GM19395 (cell line): ENCODE measurements around the gene ERAS.

ENCODE experiments used
- ATAC-seq: cut with Tn5 transposase; IDR thresholded peaks from one replicate; pipeline ENCODE4 v1.9.1; 2021; ENCODE audit warnings: mild to moderate bottlenecking, moderate library complexity; ENCODE audit not compliant: unreplicated experiment

Gene ERAS, protein sequence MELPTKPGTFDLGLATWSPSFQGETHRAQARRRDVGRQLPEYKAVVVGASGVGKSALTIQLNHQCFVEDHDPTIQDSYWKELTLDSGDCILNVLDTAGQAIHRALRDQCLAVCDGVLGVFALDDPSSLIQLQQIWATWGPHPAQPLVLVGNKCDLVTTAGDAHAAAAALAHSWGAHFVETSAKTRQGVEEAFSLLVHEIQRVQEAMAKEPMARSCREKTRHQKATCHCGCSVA

DNA sequence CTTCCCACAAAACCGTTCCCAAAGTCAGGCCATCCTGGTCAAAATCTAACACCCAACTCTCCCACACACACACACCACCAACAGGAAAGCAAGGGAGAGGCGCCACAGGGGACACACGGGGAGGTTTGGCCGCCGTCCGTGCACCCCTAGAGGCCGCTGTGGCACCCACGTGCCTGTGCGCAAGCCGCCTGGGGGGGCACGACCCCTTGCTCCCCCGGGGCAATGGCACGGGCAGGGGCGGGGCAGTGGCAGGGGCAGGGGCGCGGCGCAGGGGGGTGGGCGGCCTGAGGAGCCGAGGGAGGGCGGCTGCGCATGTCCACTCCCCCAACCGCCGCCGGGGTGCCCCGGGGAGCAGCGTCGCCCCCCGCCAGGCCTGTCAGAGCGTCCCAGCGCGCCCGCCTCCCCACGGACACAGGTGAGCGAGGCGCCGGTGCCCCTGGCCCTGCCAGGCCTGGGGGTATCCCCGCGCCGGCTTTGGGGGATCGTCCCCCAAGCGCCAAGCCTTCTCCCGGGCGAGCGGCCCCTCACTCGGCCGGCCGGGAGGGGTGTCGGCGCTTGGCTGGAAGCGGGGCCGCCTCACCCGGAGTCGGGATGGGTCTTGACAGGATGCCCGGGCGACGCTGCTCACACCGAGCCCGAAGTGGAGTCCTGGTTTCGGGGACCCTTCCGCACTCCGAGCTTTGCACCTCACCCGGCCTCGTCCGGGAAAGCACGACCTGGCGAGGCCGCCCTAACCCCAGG lies at the start of gene ERAS:
Gene ERAS, plus strand, starts transcription at position 379 of the 741 bp plus-strand sequence. CDS start 2,611 bp downstream, outside the sequence.
- ATAC-seq = no peak

DNA sequence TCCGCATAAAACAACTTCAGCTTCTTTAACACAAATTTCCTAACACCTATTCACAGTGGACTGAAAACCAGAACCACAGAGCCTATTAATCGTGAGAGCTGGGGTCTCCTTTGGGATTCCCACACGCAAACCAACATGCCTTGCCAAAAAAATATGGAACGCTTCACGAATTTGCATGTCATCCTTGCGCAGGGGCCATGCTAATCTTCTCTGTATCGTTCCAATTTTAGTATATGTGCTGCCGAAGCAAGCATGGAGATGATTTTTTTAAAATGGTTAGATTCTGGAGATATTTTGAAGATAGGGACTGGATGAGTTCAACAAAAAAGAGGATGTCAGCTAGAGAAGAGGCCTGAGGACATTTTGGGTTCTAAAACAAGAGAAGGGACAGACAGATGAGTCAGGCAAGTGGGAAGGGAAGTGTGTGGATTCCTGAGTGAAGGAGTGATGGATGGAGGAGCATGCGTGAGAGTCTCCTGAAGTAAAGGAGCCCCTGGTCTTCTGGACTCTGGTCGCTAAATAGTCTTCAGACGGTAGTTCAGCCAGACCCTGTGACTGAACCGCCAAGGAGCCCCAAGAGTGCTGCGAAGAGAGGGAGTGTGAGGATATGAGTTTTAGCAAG lies 49.4 kb upstream of the ERAS start:
- no peak for ATAC-seq

DNA sequence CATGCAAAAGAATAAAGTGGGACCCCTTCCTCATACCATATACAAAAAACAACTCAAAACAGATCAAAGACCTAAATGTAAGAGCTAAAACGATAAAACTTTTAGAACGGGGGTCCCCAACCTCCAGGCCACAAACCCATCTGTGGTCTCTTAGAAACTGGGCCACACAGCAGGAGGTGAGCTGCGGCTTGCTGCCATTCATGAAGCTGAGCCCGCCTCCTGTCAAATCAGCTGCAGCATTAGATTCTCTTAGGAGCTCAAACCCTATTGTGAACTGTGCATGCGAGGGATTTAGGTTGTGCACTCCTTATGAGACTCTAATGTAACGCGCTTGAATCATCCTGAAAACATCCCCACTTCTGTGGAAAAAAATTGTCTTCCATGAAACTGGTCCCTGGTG lies 46.9 kb upstream of the ERAS start:
- ATAC-seq = no peak

DNA sequence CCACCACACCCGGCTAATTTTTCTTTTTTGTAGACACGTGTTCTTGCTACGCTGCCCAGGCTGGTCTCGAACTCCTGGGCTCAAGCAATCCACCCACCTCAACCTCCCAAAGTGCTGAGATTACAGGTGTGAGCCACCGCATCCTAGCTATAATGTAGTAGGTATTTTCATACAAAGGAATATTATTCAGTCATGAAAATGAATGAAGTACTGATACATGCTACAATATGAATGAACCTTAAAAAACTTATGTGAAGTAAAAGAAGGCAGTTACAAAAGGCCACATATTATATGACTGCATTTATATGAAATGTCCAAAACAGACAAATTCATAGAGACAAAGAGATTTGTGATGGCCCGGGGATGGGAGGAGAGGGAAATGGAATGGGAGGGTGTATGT lies 44.6 kb upstream of the ERAS start:
- no peak for ATAC-seq

DNA sequence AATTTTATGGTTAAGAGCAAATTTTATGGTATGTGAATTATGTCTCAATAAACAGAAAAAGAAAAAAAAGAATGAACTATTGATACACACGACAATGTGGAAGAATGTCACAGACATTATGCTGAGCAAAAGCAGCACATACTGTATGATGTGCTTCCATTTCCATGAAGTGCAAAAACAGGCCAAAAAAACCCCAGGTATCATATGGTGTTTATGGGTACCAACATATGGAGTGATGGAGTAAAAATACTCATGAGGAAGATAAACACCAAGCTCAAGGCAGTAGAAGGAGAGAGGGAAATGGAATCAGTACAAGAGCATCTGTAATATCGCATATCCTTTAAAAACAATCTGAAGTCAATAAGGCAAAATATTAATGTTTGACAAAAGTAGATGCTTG lies 44.1 kb upstream of the ERAS start:
- ATAC-seq = no peak

DNA sequence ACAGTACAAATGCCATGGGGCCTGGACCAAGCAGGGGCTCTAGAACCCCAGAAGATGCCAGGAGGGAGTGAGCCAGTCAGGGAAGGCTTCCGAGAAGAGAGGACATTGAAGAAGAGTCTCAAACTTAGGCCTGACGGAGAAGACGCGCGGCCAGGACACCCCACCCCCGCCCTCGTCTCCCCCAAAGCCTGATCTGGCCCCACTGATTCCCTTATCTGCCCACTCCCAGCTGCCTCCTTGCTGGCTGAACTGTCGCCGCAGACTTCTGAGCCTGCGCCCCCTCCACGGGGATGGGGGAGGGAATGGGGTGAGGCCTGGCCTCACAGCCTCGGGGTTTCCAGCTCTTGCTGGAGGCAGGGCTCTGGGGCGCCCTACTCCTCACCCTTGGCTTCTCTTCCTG lies 43.5 kb upstream of the ERAS start:
- no peak for ATAC-seq

DNA sequence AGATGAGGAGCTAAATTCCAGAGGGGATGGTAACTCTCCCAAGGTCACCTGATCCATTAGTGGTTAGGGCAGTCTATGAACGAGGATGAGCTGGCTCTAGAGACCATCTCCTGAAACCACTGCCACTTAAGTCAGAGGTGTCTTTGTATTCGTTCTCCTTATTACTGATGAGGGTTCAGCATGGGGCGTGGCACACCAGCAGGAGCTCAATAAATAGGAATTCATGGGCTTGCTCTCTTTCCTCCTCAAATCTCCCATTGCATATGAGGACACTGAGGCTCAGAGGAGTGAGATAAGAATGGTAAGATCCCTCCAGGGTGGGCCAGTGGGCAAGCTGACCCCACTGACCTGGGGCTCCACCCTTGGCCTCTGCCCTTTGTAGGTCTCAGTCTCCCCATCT lies 41.6 kb upstream of the ERAS start:
- no peak for ATAC-seq

DNA sequence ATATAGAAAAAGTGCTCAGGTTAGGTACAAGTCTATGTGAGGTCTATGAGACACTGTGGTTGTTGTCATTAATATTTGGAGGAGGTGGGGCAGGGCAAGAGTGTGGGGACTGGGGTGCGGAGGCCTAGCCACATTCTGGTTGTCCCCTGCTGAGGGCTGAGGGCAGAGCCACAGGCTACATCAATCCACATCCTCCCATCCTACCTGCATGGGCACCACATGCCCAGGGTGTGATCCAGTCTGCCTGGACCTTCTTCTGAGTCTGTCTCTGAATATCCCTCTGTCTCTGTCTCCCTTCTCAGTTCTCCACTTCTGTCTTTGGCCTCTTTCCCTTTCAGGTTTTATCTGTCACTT lies 41.1 kb upstream of the ERAS start:
- no peak for ATAC-seq

DNA sequence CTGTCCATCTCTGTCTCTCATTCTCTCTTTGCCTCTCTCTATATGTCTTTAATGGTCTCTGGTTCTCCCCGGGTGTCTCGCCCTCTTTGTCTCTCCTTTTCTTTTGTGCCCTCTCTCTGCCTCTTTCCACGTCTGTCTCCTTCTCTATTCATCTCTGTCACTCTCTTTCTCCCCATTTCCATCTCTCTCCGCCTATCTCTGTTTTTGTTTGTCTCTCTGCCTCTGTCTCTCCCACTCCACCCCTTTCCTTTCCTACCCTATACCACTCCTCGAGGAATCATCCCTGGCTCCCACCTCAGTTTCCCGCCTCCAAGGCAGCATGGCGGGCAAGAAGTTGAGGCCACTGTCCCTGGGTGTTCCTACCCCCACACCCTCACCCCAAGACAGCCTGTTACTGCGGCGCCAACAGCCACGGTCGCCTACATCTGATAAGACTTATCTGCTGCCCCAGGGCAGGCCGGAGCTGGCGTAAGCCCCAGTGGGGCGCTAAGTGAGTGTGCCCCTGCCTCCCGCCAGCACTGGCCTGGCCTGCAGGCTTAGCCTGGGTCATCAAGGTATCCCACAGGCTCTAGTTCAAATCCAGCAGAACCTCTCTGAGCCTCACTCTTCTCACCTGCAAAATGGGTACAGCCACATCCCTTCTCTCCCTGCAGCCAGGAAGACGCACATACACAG lies 40.6 kb upstream of the ERAS start:
- no peak for ATAC-seq

DNA sequence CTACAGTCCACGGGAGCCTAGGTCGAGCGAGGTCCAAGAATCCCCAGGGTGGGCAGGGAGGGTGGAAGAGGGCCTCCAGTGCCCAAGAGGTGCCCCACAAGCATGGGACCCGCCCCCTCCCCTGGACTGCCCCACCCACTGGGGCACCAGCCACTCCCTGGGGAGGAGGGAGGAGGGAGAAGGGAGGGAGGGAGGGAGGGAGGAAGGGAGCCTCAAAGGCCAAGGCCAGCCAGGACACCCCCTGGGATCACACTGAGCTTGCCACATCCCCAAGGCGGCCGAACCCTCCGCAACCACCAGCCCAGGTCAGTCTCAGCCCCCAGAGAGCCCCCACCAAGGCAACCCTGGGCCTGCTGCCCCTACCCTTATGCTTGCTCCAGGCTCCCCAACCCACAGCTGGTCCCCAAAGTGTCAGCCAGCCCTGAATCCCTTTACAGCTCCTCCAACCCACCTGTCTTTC lies 39.9 kb upstream of the ERAS start, which contains the start of gene GATA1:
Gene GATA1, plus strand, starts transcription at position 250 of the 460 bp plus-strand sequence. CDS start 4,520 bp downstream, outside the sequence.
- no peak for ATAC-seq

DNA sequence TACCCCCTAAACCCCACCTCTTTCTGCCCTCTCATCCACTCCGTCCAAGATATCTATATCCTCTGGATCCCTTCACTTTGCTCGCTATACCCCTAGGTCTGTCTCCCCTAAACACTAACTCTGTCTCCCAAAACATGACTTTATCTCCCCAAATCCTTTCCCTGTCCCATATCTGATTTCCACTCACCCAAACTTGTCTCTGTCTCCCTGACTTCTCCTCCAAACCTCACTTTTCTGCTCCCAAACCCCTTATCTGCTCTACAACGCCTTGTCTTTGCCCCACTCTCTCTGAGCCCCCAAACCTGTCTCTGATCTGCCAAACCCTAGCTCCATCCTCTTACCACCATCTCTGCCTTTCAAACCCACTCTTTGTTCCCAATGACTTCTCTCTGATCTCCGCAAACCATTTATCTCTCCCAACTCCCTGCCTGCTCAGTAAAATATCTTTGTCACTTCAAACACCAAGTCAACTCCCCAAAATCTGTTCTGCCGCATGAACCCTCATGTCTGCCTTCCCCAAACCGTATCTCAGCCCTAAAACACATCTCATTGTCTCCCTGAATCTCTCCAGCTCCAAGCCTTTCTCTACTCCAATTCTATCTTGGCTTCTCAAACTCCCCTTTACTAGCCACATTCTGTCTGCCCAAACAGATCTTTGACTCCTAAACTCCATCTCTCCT lies 39.3 kb upstream of the ERAS start:
- ATAC-seq = no peak

DNA sequence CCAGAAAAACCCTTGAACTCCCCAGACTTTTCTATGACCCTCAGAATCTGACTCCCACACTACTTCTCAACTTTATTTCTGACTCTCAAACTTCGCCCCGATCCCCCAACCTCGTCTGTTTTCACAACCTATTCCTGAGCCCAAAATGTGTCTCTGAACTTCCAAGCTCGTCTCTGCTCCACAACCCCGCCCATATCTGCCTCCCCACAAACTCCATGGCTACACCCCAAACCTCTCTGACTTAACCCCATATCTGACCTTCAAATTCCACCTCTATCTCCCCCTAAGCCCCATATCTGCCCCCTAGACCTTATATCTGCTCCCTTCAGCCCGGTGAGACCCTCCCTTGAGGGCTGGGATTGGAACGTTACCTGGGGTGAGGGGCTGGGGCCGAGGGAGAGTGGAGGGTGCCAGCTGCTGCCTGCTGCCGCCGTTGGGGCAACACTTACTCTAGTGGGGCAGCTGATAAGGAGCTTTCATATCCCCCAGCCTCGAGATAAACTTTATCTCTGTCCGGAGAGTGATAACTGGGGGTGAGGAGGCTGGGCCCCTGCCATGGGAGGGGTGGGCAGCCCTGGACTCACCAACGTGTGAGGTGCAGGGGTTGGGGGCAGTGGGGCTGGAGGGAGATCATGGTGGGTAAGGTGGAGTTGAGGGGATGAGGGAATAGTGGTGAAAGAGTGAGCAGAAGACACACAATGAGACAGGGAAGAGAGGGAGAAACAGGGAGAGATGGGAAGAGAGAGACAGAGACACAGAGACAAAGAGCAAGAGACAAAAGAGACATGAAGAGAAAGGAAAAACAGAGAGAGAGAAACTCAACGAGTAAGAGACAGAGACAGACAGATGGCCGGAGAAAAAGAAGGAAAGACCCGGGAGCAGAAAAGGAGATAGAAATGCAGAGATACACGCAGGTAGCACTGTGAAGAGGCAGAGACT lies 38.5 kb upstream of the ERAS start:
- no peak for ATAC-seq

DNA sequence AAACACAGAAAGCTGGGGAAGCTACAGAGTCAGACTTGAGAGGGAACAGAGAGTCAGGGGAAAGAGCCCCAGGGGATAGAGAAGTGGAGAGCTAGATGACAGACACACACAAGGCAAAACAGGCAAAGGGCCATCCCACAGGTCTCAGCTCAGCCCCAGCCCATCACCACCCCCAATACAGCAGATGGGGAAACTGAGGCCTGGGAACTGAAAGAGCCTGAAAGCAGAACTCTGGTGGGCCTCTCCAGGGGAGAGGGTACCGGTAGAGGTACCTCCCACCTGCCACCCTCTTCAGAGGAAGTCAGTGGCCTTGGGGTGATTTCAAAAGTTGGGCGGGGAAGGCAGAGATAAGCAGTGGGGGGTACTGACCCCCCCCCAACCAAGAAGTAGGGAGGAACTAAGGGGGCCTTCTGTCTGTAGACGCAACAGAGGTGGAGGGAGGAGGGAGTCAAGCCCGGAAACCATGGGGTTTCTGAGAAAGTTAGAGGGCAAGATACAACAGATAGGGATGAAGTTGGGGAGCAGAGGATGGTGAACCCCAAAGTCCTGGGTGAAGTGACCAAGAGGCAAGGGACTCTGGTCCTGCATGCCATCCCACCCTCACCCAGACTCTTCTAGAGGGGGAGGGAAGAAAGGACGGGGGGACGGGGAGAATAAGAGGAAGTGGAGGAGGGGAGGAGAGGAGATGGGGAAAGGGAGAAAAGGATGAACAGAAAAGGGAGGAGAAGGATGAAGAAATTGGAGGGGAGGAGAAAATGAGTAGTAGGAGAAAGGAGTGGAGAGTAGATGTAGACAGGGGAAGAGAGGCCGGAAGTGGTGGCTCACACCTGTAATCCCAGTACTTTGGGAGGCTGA lies 36.7 kb upstream of the ERAS start:
- no peak for ATAC-seq

DNA sequence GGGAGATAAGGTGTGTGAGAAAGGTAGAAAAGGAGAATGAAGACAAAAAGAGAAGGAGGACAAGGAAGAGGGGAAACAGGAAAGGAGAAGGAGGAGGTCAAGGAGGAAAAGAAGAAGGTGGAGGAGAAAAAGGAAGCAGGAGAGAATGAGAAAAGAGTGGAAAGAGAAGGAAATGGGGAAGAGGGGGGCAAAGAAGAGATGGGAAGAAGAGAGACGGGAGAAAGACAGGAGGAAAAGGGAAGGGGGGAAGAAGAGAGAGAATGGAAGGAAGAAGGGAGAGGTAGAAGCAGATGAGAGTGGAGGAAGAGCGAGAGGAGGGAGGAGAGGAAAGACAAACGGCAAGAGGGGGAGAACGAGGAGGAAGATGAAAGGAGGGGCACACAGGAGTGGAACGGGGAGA lies 35.8 kb upstream of the ERAS start:
- no peak for ATAC-seq

DNA sequence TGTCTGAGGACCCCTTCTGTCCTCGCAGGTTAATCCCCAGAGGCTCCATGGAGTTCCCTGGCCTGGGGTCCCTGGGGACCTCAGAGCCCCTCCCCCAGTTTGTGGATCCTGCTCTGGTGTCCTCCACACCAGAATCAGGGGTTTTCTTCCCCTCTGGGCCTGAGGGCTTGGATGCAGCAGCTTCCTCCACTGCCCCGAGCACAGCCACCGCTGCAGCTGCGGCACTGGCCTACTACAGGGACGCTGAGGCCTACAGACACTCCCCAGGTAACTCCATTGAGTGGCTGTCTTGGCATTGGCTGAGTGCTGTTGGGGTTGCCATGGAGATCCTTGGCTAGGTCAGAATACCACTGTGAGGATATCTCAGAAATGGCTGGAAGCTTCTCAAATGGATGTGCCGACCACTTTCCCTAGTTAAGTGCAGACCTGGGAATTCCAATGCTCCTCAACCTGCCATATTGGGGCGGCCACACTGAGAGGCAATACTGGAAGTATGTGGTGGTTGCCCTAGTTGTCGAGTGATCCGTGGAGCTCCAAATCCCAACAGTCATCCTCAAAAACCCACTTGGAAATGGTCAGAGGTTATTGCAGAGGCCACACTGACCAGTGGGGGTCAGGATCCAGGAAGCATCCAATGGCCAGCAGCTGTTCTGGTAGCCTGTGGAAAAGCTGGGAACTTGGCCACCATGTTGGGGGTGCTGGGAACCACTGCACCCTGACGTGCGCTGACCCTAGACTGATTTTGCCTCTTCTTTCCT lies 35.1 kb upstream of the ERAS start:
- no peak for ATAC-seq

DNA sequence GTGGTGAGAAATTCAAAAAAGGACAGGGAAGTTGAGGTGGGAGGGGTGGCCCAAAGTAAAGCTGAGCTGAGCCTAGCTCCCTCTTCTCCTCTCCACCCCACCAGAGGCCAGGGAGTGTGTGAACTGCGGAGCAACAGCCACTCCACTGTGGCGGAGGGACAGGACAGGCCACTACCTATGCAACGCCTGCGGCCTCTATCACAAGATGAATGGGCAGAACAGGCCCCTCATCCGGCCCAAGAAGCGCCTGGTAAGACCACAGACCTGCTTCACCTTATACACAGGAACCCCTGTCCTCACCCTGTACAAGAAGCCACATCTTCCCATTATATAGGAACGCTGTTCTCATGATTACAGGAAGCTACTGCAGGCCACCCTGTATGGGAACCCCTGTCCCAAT lies 34.1 kb upstream of the ERAS start:
- no peak for ATAC-seq

DNA sequence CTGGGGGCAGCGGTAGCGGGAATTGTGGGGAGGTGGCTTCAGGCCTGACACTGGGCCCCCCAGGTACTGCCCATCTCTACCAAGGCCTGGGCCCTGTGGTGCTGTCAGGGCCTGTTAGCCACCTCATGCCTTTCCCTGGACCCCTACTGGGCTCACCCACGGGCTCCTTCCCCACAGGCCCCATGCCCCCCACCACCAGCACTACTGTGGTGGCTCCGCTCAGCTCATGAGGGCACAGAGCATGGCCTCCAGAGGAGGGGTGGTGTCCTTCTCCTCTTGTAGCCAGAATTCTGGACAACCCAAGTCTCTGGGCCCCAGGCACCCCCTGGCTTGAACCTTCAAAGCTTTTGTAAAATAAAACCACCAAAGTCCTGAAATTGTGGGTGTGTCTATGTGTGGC lies 32.4 kb upstream of the ERAS start:
- ATAC-seq = no peak

DNA sequence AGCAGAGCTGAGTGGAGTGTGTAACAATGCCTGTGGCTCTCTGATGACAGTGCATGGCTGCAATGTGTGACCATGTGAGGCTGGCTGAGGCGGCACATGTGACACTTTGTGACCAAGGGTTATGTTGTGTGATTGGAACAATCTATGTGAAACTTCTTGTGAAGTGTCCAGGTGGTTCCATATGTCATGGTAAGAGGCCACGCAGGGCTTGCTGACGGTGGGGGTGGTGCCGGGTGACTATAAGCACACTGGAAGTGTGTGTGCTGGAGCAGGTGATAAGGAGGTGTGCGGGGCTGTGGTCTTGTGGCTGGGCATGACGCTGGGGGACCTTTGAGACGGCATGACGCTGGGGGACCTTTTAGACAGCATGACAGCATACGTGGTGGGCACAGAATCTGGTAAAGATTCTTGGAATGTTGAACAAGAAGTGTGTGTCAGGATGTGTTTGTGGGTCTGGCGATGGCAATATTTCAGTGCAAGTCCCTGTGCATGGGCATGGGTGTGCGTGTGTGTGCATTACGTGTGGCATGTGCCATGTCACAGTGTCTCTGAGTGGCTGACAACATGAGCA lies 31.9 kb upstream of the ERAS start:
- ATAC-seq = no peak
